ENCODE results near the gene KCNMA1.

DNA sequence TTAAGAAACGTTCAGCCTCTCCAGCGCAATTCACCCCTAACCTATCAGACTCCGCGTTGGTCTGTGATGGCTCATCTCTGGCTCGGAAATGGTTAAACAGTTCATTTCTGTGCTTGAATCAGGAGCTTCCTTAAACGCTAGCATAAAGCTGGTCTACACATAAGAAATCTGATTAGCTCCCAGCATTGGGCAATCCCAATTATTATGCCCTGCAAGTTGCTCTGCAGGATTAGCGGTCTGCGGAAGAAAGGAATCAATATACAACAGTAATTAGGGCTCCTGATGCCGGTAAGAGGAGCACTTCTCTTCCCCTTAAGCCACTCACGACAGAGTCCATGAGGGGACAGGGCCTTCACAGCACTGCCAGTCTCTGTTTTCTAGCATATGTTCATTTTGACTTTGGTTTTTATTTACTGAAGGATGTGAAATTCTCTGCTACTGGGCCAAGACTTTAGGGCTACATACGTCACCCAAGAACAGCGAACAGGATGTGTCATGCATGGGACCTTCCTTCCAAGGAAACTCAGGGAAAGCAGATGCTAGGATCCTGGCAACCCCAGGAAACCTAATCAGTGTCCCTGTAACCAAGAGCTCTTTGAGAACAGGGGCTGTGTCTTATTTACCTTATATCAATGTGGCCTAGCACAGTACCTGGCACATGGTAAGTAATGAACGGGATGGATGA is 324.4 kb downstream of the KCNMA1 start:
- TF ChIP-seq, protein P1, sequence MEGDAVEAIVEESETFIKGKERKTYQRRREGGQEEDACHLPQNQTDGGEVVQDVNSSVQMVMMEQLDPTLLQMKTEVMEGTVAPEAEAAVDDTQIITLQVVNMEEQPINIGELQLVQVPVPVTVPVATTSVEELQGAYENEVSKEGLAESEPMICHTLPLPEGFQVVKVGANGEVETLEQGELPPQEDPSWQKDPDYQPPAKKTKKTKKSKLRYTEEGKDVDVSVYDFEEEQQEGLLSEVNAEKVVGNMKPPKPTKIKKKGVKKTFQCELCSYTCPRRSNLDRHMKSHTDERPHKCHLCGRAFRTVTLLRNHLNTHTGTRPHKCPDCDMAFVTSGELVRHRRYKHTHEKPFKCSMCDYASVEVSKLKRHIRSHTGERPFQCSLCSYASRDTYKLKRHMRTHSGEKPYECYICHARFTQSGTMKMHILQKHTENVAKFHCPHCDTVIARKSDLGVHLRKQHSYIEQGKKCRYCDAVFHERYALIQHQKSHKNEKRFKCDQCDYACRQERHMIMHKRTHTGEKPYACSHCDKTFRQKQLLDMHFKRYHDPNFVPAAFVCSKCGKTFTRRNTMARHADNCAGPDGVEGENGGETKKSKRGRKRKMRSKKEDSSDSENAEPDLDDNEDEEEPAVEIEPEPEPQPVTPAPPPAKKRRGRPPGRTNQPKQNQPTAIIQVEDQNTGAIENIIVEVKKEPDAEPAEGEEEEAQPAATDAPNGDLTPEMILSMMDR (IDR thresholded peaks at IDR 0.05; ENCODE audit: insufficient read depth, low read length, poor library complexity, severe bottlenecking), result no peak
- TF ChIP-seq EZH2phosphoT487 (conservative IDR thresholded peaks at IDR 0.05; ENCODE audit: low read length), result no peak

Measured in SU-DHL-6 (cell line).